IPS-20b (cell line): ENCODE data around the gene ETNK2.

Experiments
- H3K27ac ChIP-seq: one replicate; pipeline ENCODE4 v1.5.1; 2013; ENCODE audit warnings: low read length
- H3K27me3 ChIP-seq: 2 replicates; pipeline ENCODE4 v1.6.1; 2013; ENCODE audit warnings: mild to moderate bottlenecking, low read length, inconsistent platforms; ENCODE audit not compliant: insufficient read depth
- H3K36me3 ChIP-seq: 2 replicates; pipeline ENCODE4 v1.6.1; 2013; ENCODE audit warnings: low read depth, mild to moderate bottlenecking, inconsistent platforms, low read length, moderate library complexity; ENCODE audit not compliant: insufficient read depth
- H3K4me1 ChIP-seq: 2 replicates; pipeline ENCODE4 v1.6.1; 2013; ENCODE audit warnings: mild to moderate bottlenecking, control low read depth, inconsistent platforms, low read length, moderate library complexity; ENCODE audit not compliant: insufficient read depth
- H3K4me3 ChIP-seq: 2 replicates; pipeline ENCODE4 v1.5.1; 2013; ENCODE audit warnings: mild to moderate bottlenecking, low read length, inconsistent platforms
- H3K9ac ChIP-seq: 2 replicates; pipeline ENCODE4 v1.6.1; 2013; ENCODE audit warnings: low read depth, mild to moderate bottlenecking, inconsistent platforms, low read length, moderate library complexity
- H3K9me3 ChIP-seq: 2 replicates; pipeline ENCODE4 v1.6.1; 2013; ENCODE audit warnings: mild to moderate bottlenecking, low read depth, low read length, inconsistent platforms; ENCODE audit not compliant: insufficient read depth

The ETNK2 gene

GRCh38 chr1:204171751-204172178 is 19.9 kb upstream of the ETNK2 start:
- Histone ChIP-seq H3K4me1 (no peaks in the 10 kb centered on the region), H3K27me3 (peaks cover 9% of the 10 kb centered on the region; the same call in 1 of the 2 replicates), H3K9me3 (peaks cover 26% of the 10 kb centered on the region), H3K27ac (no peak overlapping the region), H3K36me3 (no peaks in the 10 kb centered on the region), H3K4me3 (no peak overlapping the region), H3K9ac (no peak overlapping the region)

GRCh38 chr1:204170494-204171155 is 18.8 kb upstream of the ETNK2 start:
- no peaks in the 10 kb centered on the region for H3K36me3 ChIP-seq

GRCh38 chr1:204169858-204170257 is 18.0 kb upstream of the ETNK2 start:
- Histone ChIP-seq H3K27me3 (peaks cover 4% of the 10 kb centered on the region; the same call in 1 of the 2 replicates), H3K9ac (no peak overlapping the region), H3K4me3 (no peak overlapping the region), H3K4me1 (no peaks in the 10 kb centered on the region), H3K9me3 (peaks cover 26% of the 10 kb centered on the region), H3K36me3 (no peaks in the 10 kb centered on the region), H3K27ac (no peak overlapping the region)

More at GRCh38 chr1:204170494-204171155, 18.8 kb upstream of the ETNK2 start:
- Histone ChIP-seq H3K4me3 (no peak overlapping the region), H3K4me1 (no peaks in the 10 kb centered on the region), H3K9ac (no peak overlapping the region), H3K9me3 (peaks cover 26% of the 10 kb centered on the region), H3K27me3 (peaks cover 4% of the 10 kb centered on the region; the same call in 1 of the 2 replicates), H3K27ac (no peak overlapping the region)

GRCh38 chr1:204167730-204168129 is 15.9 kb upstream of the ETNK2 start:
- Histone ChIP-seq H3K36me3 (no peaks in the 10 kb centered on the region), H3K27me3 (no peaks in the 10 kb centered on the region), H3K9ac (no peak overlapping the region), H3K4me3 (no peak overlapping the region), H3K4me1 (no peaks in the 10 kb centered on the region), H3K27ac (no peak overlapping the region), H3K9me3 (peaks cover 26% of the 10 kb centered on the region)

- Histone ChIP-seq H3K36me3 (no peaks in the 10 kb centered on the region), H3K4me1 (no peaks in the 10 kb centered on the region), H3K27ac (no peak within 1 kb of the TSS), H3K9ac (no peak within 1 kb of the TSS), H3K9me3 (peaks cover 26% of the 10 kb centered on the region), H3K27me3 (no peaks in the 10 kb centered on the region), H3K4me3 (no peak within 1 kb of the TSS)
These were observed 14.4 kb upstream of the ETNK2 start, which contains the start of gene REN for GRCh38 chr1:204166219-204166618. REN (minus strand) TSS chr1:204166337; CDS start chr1:204166293, 44 bp downstream.

- no peak overlapping the region for H3K4me3 ChIP-seq
- H3K9ac ChIP-seq: no peak overlapping the region
- H3K27me3 ChIP-seq: 0 out of 2 replicates have a peak, but pooled peaks cover 10% of the 10 kb centered on the region
- H3K9me3 ChIP-seq: no peaks in the 10 kb centered on the region; the same call in 1 of the 2 replicates
- no peak overlapping the region for H3K27ac ChIP-seq
- H3K4me1 ChIP-seq: no peaks in the 10 kb centered on the region
- no peaks in the 10 kb centered on the region for H3K36me3 ChIP-seq
These were observed 10.7 kb upstream of the ETNK2 start for GRCh38 chr1:204162494-204163074.

- Histone ChIP-seq H3K27me3 (peaks cover 10% of the 10 kb centered on the region; the same call in 1 of the 2 replicates), H3K27ac (no peak overlapping the region), H3K4me1 (no peaks in the 10 kb centered on the region), H3K36me3 (no peaks in the 10 kb centered on the region), H3K9ac (no peak overlapping the region), H3K4me3 (no peak overlapping the region), H3K9me3 (no peaks in the 10 kb centered on the region)
These were observed 10.0 kb upstream of the ETNK2 start for GRCh38 chr1:204161609-204162493.

- no peaks in the 10 kb centered on the region for H3K9me3 ChIP-seq
- no peak overlapping the region for H3K4me3 ChIP-seq
- H3K27ac ChIP-seq: no peak overlapping the region
- peaks cover 18% of the 10 kb centered on the region for H3K27me3 ChIP-seq
- no peak overlapping the region for H3K9ac ChIP-seq
- H3K36me3 ChIP-seq: no peaks in the 10 kb centered on the region
- no peaks in the 10 kb centered on the region for H3K4me1 ChIP-seq
These were observed 6.1 kb upstream of the ETNK2 start for GRCh38 chr1:204157962-204158361.

- Histone ChIP-seq H3K27ac (no peak overlapping the region), H3K9ac (no peak overlapping the region), H3K9me3 (no peaks in the 10 kb centered on the region)
These were observed 4.0 kb upstream of the ETNK2 start for GRCh38 chr1:204155881-204156280.

GRCh38 chr1:204154568-204155255 is 2.9 kb upstream of the ETNK2 start:
- Histone ChIP-seq H3K9ac (no peak overlapping the region), H3K4me1 (no peaks in the 10 kb centered on the region), H3K9me3 (no peaks in the 10 kb centered on the region), H3K27me3 (peaks cover 34% of the 10 kb centered on the region), H3K36me3 (no peaks in the 10 kb centered on the region), H3K4me3 (no peak overlapping the region), H3K27ac (no peak overlapping the region)

More at GRCh38 chr1:204155881-204156280, 4.0 kb upstream of the ETNK2 start:
- Histone ChIP-seq H3K4me1 (no peaks in the 10 kb centered on the region), H3K4me3 (no peak overlapping the region), H3K36me3 (no peaks in the 10 kb centered on the region), H3K27me3 (peaks cover 32% of the 10 kb centered on the region)

GRCh38 chr1:204153667-204154066 is 1.8 kb upstream of the ETNK2 start:
- H3K4me1 ChIP-seq: peaks cover 2% of the 10 kb centered on the region
- H3K27ac ChIP-seq: no peak overlapping the region
- no peak overlapping the region for H3K9ac ChIP-seq
- no peak overlapping the region for H3K4me3 ChIP-seq
- no peaks in the 10 kb centered on the region for H3K36me3 ChIP-seq
- peaks cover 39% of the 10 kb centered on the region for H3K27me3 ChIP-seq
- no peaks in the 10 kb centered on the region for H3K9me3 ChIP-seq
